Measurements from ENCODE around the gene PSORS1C1.
"Not testable (repeated sequence)": the region's sequence is repeated elsewhere in the genome, so short reads cannot be mapped to it uniquely, and the experiment has no call there.

The PSORS1C1 gene, protein sequence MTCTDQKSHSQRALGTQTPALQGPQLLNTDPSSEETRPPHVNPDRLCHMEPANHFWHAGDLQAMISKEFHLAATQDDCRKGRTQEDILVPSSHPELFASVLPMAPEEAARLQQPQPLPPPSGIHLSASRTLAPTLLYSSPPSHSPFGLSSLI

DNA sequence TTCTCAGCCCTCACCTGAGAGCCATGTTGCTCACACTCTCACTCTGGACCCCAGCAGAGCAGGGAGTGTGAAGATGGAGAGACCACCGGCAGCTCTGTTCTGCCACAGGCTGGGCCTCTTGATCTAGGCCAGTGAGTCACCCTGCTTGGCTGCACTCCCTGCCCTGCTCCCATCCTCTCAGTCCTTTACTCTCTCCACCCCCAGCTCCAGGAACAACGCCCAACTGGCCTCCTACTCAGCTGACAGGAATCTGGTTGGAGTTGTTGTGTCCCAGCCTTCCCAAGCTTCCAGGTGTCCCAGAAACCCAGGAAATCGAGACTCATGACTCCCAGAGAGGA is at the start of gene PSORS1C1:
TSS of gene PSORS1C1 (plus strand) at position 260 of the 338 bp plus-strand sequence. CDS start 14,833 bp downstream, outside the sequence.
- TF ChIP-seq ZFX (IDR thresholded peaks at IDR 0.05; ENCODE audit: borderline replicate concordance): no peak
- TF ChIP-seq, protein P1, sequence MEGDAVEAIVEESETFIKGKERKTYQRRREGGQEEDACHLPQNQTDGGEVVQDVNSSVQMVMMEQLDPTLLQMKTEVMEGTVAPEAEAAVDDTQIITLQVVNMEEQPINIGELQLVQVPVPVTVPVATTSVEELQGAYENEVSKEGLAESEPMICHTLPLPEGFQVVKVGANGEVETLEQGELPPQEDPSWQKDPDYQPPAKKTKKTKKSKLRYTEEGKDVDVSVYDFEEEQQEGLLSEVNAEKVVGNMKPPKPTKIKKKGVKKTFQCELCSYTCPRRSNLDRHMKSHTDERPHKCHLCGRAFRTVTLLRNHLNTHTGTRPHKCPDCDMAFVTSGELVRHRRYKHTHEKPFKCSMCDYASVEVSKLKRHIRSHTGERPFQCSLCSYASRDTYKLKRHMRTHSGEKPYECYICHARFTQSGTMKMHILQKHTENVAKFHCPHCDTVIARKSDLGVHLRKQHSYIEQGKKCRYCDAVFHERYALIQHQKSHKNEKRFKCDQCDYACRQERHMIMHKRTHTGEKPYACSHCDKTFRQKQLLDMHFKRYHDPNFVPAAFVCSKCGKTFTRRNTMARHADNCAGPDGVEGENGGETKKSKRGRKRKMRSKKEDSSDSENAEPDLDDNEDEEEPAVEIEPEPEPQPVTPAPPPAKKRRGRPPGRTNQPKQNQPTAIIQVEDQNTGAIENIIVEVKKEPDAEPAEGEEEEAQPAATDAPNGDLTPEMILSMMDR (IDR thresholded peaks at IDR 0.05): no peak
- H3K27ac ChIP-seq: no peak within 1 kb of the TSS

DNA sequence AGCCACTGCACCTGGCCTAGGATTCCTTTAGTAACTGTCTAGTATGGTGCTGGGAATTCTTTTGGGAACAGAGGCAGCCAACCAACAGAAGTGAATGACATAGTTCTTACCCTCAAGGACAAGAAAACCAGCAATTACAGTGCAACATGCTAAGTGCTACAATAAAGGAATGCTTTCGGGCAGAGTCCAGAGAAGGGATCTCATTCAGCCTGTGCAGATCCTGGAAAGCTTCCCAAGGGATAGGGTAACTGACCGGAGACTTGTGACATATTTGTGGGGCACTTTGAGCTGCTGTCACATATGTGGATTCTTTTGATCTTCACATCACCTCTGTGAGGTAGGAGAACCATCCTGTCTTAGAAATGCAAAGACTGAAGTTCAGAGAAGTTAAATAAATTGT is 49.0 kb upstream of the PSORS1C1 start:
- no peak for TF ChIP-seq ZFX (IDR thresholded peaks at IDR 0.05; ENCODE audit: borderline replicate concordance)
- TF ChIP-seq, protein P1 (IDR thresholded peaks at IDR 0.05): no peak
- no peak overlapping the region for H3K27ac ChIP-seq

GRCh38 chr6:31067028-31067427 is 47.6 kb upstream of the PSORS1C1 start:
- not testable (repeated sequence) for H3K27ac ChIP-seq

GRCh38 chr6:31067891-31068668 is 46.5 kb upstream of the PSORS1C1 start:
- H3K27ac ChIP-seq: not testable (repeated sequence)

DNA sequence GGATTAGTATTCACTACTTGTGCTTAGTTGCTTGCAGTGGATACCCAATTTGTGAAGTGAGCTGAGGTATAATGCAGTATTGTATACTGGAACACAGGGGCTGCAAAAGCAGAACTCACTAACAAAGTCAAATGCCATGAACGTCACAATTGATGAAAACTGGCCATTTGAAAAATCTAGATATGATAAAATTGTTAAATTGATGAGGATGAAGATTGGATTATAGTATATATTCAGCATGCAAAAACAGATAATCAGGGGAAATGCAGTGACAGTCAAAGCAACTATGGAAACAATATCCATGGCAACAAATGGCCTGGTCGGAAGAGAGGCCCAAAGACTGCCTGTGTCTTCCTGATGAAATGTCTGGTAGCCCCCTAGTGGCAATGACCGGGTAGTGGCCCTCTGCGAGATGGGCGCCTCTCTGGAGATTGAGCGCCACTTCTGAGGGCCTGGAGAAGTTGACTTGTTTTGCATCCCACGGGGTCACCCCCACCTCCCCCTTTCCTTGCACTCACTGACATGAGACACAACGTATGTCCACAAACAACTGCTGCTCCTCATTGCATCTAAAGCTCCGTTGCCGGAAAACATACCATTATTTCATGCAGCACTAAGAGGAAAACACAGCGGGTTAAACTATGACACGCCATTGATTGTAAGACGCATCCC is 45.8 kb upstream of the PSORS1C1 start:
- TF ChIP-seq, protein P1 (IDR thresholded peaks at IDR 0.05): peak; percentile 87
- no peak for TF ChIP-seq ZFX (IDR thresholded peaks at IDR 0.05; ENCODE audit: borderline replicate concordance)
- H3K27ac ChIP-seq: no peak overlapping the region

- H3K27ac ChIP-seq: no peak overlapping the region
- no peak for TF ChIP-seq ZFX (IDR thresholded peaks at IDR 0.05; ENCODE audit: borderline replicate concordance)
- TF ChIP-seq, protein P1 (IDR thresholded peaks at IDR 0.05): peak; percentile 41
Measured at GRCh38 chr6:31070711-31071197, 43.8 kb upstream of the PSORS1C1 start.

DNA sequence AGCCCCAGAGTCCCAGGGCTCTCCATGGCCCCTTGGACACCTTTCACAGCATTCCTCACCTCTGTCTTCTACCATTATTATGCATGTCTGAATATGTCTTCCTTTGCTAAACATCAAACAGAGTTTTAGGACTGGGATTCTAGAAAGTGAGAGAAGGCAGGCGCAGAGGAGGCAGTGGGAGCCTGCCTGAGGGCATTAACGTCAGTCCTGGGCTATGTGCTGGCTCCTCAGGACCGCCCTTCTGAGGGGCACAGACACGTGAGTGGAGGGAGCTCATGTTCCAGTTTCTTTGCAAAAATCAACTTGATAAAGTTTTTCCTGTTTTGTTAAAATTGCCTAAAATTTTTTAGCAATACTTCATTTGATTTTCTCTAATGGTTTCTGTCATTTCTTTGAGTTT is 40.2 kb upstream of the PSORS1C1 start:
- TF ChIP-seq ZFX (IDR thresholded peaks at IDR 0.05; ENCODE audit: borderline replicate concordance): no peak
- TF ChIP-seq, protein P1 (IDR thresholded peaks at IDR 0.05): no peak
- no peak overlapping the region for H3K27ac ChIP-seq

DNA sequence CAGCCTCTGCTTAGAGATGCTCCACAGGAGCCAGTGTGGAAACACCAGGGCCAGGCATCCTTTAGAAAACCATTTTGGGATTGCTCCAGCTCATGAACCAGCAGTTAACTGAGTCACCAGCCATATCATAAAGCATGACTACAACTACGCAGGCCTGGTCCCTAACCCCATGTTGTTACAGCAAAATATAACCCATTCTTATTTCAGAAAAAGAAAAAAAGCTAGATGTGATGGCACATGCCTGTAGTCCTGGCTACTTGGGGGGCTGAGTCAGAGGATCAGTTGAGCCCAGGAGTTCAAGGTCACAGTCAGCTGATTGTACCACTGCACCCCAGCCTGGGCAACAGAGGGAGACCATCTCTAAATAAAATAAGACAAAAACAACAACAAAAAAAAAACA is 39.1 kb upstream of the PSORS1C1 start:
- no peak overlapping the region for H3K27ac ChIP-seq
- TF ChIP-seq ZFX (IDR thresholded peaks at IDR 0.05; ENCODE audit: borderline replicate concordance): no peak
- TF ChIP-seq, protein P1 (IDR thresholded peaks at IDR 0.05): no peak

Data from 22Rv1 (cell line).